ENCODE measurements around the gene CNP.

DNA sequence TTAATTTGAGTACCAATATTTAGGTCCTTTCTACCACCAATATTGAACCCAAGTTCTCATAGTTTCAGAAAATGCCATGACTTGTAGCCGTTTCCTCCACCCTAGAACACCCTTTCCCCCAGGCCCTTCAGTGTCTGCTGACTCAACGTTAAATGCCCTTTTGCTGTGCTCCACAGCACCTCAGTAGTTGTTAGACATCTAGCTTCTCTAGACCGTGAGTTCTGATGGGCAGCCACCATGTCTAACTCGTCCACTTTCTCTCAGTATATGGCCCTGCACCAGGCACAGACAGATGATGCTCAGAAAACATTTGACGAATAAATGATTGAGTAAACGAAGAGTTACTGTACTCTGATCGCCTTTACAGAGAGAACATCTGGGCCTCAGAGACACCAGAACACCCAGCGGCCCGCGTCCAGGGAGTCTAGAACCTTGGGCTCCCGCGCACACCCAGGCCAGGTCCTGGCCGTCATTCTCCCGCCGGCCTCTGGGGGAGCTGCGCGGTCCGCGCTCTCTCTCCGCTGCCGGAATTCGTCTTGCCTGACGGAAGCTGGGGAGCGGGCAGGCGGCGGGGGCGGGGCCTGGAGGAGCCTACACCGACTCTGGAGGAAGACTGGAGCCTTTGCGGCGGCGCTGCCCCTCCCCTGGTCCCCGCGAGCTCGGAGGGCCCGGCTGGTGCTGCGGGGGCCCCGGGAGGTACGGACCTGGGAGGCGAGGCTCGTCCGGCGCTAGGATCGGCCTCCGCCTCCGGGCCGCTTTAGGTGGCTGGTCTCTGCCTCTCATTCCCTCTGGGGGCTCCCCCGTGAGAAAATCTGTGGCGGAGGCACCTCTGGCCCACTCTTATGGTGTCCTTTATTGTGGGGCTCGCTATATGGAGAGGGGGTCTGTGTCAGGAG lies 53.2 kb downstream of the CNP start, which contains the start of gene NKIRAS2:
- TF ChIP-seq, protein P1, sequence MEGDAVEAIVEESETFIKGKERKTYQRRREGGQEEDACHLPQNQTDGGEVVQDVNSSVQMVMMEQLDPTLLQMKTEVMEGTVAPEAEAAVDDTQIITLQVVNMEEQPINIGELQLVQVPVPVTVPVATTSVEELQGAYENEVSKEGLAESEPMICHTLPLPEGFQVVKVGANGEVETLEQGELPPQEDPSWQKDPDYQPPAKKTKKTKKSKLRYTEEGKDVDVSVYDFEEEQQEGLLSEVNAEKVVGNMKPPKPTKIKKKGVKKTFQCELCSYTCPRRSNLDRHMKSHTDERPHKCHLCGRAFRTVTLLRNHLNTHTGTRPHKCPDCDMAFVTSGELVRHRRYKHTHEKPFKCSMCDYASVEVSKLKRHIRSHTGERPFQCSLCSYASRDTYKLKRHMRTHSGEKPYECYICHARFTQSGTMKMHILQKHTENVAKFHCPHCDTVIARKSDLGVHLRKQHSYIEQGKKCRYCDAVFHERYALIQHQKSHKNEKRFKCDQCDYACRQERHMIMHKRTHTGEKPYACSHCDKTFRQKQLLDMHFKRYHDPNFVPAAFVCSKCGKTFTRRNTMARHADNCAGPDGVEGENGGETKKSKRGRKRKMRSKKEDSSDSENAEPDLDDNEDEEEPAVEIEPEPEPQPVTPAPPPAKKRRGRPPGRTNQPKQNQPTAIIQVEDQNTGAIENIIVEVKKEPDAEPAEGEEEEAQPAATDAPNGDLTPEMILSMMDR (IDR thresholded peaks at IDR 0.05), result peak; percentile 92 to 97 (median 94)
- peak; percentile 55 for TF ChIP-seq POLR2A (IDR thresholded peaks at IDR 0.05)
